H9 (cell line): ENCODE measurements around the gene AKT3. TPM values are rescaled to one million over a fixed set of nuclear protein-coding genes. Genes with fewer than 3 reads are reported as not detected.

Experiments used
- DNase-seq: peaks from one replicate; pipeline ENCODE4 v3.0.0-alpha.2; 2017
- H2AFZ ChIP-seq: one replicate; pipeline ENCODE4 v1.6.1; 2013; ENCODE audit warnings: mild to moderate bottlenecking, low read length, control low read depth, moderate library complexity
- H2AK5ac ChIP-seq: 2 replicates; pipeline ENCODE4 v1.6.1; 2013; ENCODE audit warnings: low read length, control low read depth, mixed read lengths; ENCODE audit not compliant: insufficient read length
- H2BK120ac ChIP-seq: one replicate; pipeline ENCODE4 v1.6.1; 2013; ENCODE audit warnings: low read depth, mild to moderate bottlenecking, low read length, control low read depth, inconsistent platforms; ENCODE audit not compliant: poor library complexity, severe bottlenecking
- H2BK12ac ChIP-seq: 2 replicates; pipeline ENCODE4 v1.6.1; 2013; ENCODE audit warnings: low read length, control low read depth, mixed read lengths, low read depth; ENCODE audit not compliant: insufficient read length
- H2BK15ac ChIP-seq: 2 replicates; pipeline ENCODE4 v1.6.1; 2013; ENCODE audit warnings: low read depth, low read length, control low read depth
- H2BK20ac ChIP-seq: one replicate; pipeline ENCODE4 v1.6.1; 2013; ENCODE audit warnings: low read depth, mild to moderate bottlenecking, low read length, control low read depth, inconsistent platforms; ENCODE audit not compliant: poor library complexity, severe bottlenecking
- H2BK5ac ChIP-seq: 2 replicates; pipeline ENCODE4 v1.6.1; 2013; ENCODE audit warnings: low read length, control low read depth, mixed read lengths; ENCODE audit not compliant: insufficient read length
- H3K14ac ChIP-seq: 2 replicates; pipeline ENCODE4 v1.6.1; 2013; ENCODE audit warnings: low read length, control low read depth; ENCODE audit not compliant: insufficient read depth
- H3K18ac ChIP-seq: 2 replicates; pipeline ENCODE4 v1.6.1; 2013; ENCODE audit warnings: low read depth, mild to moderate bottlenecking, mixed read lengths, low read length, control low read depth; ENCODE audit not compliant: insufficient read length
- H3K23ac ChIP-seq: 2 replicates; pipeline ENCODE4 v1.6.1; 2013; ENCODE audit warnings: low read length, control low read depth, mixed read lengths, low read depth; ENCODE audit not compliant: insufficient read length
- H3K23me2 ChIP-seq: 2 replicates; pipeline ENCODE4 v1.6.1; 2013; ENCODE audit warnings: low read depth, mild to moderate bottlenecking, mixed read lengths, low read length, control low read depth; ENCODE audit not compliant: insufficient read length, poor library complexity, severe bottlenecking
- H3K27ac ChIP-seq: 2 replicates; pipeline ENCODE4 v1.5.1; 2013; ENCODE audit warnings: low read length, control low read depth, mixed read lengths, low read depth; ENCODE audit not compliant: insufficient read length
- H3K27me3 ChIP-seq: 2 replicates; pipeline ENCODE4 v1.6.1; 2013; ENCODE audit warnings: low read length, control low read depth, inconsistent platforms; ENCODE audit not compliant: insufficient read depth
- H3K4ac ChIP-seq: 2 replicates; pipeline ENCODE4 v1.6.1; 2013; ENCODE audit warnings: low read depth, mild to moderate bottlenecking, control low read depth, inconsistent platforms, low read length, moderate library complexity
- H3K4me1 ChIP-seq: 2 replicates; pipeline ENCODE4 v1.6.1; 2013; ENCODE audit warnings: low read length, control low read depth, inconsistent platforms; ENCODE audit not compliant: insufficient read depth
- H3K4me2 ChIP-seq: 2 replicates; pipeline ENCODE4 v1.6.1; 2013; ENCODE audit warnings: low read length, control low read depth, mixed read lengths; ENCODE audit not compliant: insufficient read length, insufficient read depth
- H3K56ac ChIP-seq: 2 replicates; pipeline ENCODE4 v1.6.1; 2013; ENCODE audit warnings: low read depth, mild to moderate bottlenecking, mixed read lengths, low read length, control low read depth; ENCODE audit not compliant: insufficient read length
- H3K79me1 ChIP-seq: 2 replicates; pipeline ENCODE4 v1.6.1; 2013; ENCODE audit warnings: low read depth, mild to moderate bottlenecking, moderate library complexity, low read length, control low read depth, inconsistent platforms; ENCODE audit not compliant: insufficient read depth, poor library complexity, severe bottlenecking
- H3K79me2 ChIP-seq: 2 replicates; pipeline ENCODE4 v1.6.1; 2013; ENCODE audit warnings: low read length, control low read depth, inconsistent platforms; ENCODE audit not compliant: insufficient read depth
- H3K9ac ChIP-seq: 2 replicates; pipeline ENCODE4 v1.6.1; 2013; ENCODE audit warnings: low read length, control low read depth, mixed read lengths; ENCODE audit not compliant: insufficient read length; ENCODE audit errors: extremely low read depth
- H3K9me3 ChIP-seq: one replicate; pipeline ENCODE4 v1.6.1; 2013; ENCODE audit warnings: low read depth, low read length, inconsistent platforms; ENCODE audit not compliant: control insufficient read depth
- H3T11ph ChIP-seq: one replicate; pipeline ENCODE4 v1.6.1; 2013; ENCODE audit warnings: mild to moderate bottlenecking, low read length, control low read depth, inconsistent platforms
- H4K20me1 ChIP-seq: one replicate; pipeline ENCODE4 v1.6.1; 2013; ENCODE audit not compliant: control insufficient read depth, insufficient read length, insufficient read depth
- H4K5ac ChIP-seq: 2 replicates; pipeline ENCODE4 v1.6.1; 2013; ENCODE audit warnings: low read depth, mild to moderate bottlenecking, mixed read lengths, low read length, control low read depth; ENCODE audit not compliant: insufficient read length
- H4K8ac ChIP-seq: replicated peaks from 2 replicates; pipeline ENCODE4 v1.6.1; 2013; ENCODE audit warnings: low read length, control low read depth, mixed read lengths, low read depth; ENCODE audit not compliant: insufficient read length
- H4K91ac ChIP-seq: 2 replicates; pipeline ENCODE4 v1.6.1; 2013; ENCODE audit warnings: low read depth, mild to moderate bottlenecking, moderate library complexity, mixed read lengths, low read length, control low read depth; ENCODE audit not compliant: insufficient read length
- H3K27ac Mint-ChIP-seq, 3 experiments: 2 replicates in 2 of 3; 3 replicates in 1 of 3; pipeline ENCODE4 v1.8.0; 2020 to 2021; ENCODE audit warnings: mixed read lengths in 3 of 3, mild to moderate bottlenecking in 1 of 3, moderate library complexity in 1 of 3
- H3K27me3 Mint-ChIP-seq: 2 replicates; pipeline ENCODE4 v1.8.0; 2021; ENCODE audit warnings: low read depth, mild to moderate bottlenecking, moderate library complexity, mixed read lengths
- H3K36me3 Mint-ChIP-seq, 3 experiments: 2 replicates in 2 of 3; 3 replicates in 1 of 3; pipeline ENCODE4 v1.8.0; 2020 to 2021; ENCODE audit warnings: low read depth in 3 of 3, mixed read lengths in 3 of 3; ENCODE audit not compliant: insufficient read depth in 1 of 3
- H3K4me1 Mint-ChIP-seq, 2 experiments: 2 replicates each; pipeline ENCODE4 v1.8.0; 2020; ENCODE audit warnings: mixed read lengths in 2 of 2
- H3K4me3 Mint-ChIP-seq, 2 experiments: 2 replicates in 1 of 2; 3 replicates in 1 of 2; pipeline ENCODE4 v1.8.0; 2020 to 2021; ENCODE audit warnings: mild to moderate bottlenecking in 2 of 2, mixed read lengths in 2 of 2, moderate library complexity in 1 of 2
- H3K9me3 Mint-ChIP-seq, 2 experiments: 2 replicates in 1 of 2; 3 replicates in 1 of 2; pipeline ENCODE4 v1.8.0; 2020; ENCODE audit warnings: mild to moderate bottlenecking in 2 of 2, mixed read lengths in 2 of 2, moderate library complexity in 1 of 2
- WGBS: extraction: QIAGEN DNeasy Blood & Tissue Kit; methylation state at CpG from one replicate; pipeline ENCODE4 v1.1.7; 2013; ENCODE audit warnings: missing lambda C conversion rate, low lambda C conversion rate, mixed read lengths; ENCODE audit not compliant: insufficient read length; ENCODE audit errors: extremely low coverage; 5-methylcytosine and 5-hydroxymethylcytosine counted together
- total RNA-seq: library from RNA; stranded (reverse); gene quantifications from 2 replicates; pipeline ENCODE4 v1.2.1, GENCODE V29; 2021
- TF ChIP-seq, protein P1 (sequence below): fragments of 200-600 bp; sonication (generic); conservative IDR thresholded peaks from 3 replicates; pipeline ENCODE4 v1.8.0; 2021; ENCODE audit warnings: antibody characterized with exemption, mild to moderate bottlenecking

The AKT3 gene
- total RNA-seq, 1 experiment from 2014 or later = 27.8 TPM

GRCh38 chr1:243712242-243712641 is 137.8 kb downstream of the AKT3 start:
- Histone ChIP-seq H3K4me1 (no peaks in the 10 kb centered on the region), H3K9me3 (no peaks in the 10 kb centered on the region), H3K23ac (no peak overlapping the region), H3K79me1 (no peaks in the 10 kb centered on the region), H3K79me2 (no peaks in the 10 kb centered on the region), H3K14ac (no peak overlapping the region), H4K8ac (no peak overlapping the region), H3K27me3 (no peaks in the 10 kb centered on the region), H2BK15ac (no peak overlapping the region), H2AFZ (no peak overlapping the region), H2BK12ac (no peak overlapping the region), H3K4me2 (no peak overlapping the region), H3K9ac (no peak overlapping the region), H3K27ac (no peak overlapping the region), H2BK120ac (no peak overlapping the region), H3K18ac (no peak overlapping the region), H4K91ac (no peak overlapping the region), H3K23me2 (no peaks in the 10 kb centered on the region), H3T11ph (no peak overlapping the region), H3K56ac (no peak overlapping the region), H4K20me1 (no peaks in the 10 kb centered on the region), H4K5ac (no peak overlapping the region), H2BK20ac (no peak overlapping the region), H3K4ac (no peak overlapping the region), H2AK5ac (no peak overlapping the region), H2BK5ac (no peak overlapping the region)
- TF ChIP-seq, protein P1, sequence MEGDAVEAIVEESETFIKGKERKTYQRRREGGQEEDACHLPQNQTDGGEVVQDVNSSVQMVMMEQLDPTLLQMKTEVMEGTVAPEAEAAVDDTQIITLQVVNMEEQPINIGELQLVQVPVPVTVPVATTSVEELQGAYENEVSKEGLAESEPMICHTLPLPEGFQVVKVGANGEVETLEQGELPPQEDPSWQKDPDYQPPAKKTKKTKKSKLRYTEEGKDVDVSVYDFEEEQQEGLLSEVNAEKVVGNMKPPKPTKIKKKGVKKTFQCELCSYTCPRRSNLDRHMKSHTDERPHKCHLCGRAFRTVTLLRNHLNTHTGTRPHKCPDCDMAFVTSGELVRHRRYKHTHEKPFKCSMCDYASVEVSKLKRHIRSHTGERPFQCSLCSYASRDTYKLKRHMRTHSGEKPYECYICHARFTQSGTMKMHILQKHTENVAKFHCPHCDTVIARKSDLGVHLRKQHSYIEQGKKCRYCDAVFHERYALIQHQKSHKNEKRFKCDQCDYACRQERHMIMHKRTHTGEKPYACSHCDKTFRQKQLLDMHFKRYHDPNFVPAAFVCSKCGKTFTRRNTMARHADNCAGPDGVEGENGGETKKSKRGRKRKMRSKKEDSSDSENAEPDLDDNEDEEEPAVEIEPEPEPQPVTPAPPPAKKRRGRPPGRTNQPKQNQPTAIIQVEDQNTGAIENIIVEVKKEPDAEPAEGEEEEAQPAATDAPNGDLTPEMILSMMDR = no peak
- Mint-ChIP-seq H3K4me1 (peaks cover 23 to 33% of the 10 kb centered on the region in 2 experiments), H3K27me3 (no peaks in the 10 kb centered on the region), H3K36me3 (no peaks in the 10 kb centered on the region), H3K9me3 (no peaks in the 10 kb centered on the region), H3K27ac (0 out of 7 replicates have a peak overlapping the region, but pooled peaks of 1 of the 3 experiments have one; percentile 47), H3K4me3 (no peak overlapping the region)
- WGBS = no CpG with 5 or more reads among the region's 5 CpGs
- DNase-seq = no peak
